IPS-20b (cell line): ENCODE results near the gene HHAT.
"Not testable (repeated sequence)": the region's sequence is repeated elsewhere in the genome, so short reads cannot be mapped to it uniquely, and the experiment has no call there.

Experiments
- H3K27ac ChIP-seq: one replicate; pipeline ENCODE4 v1.5.1; 2013; ENCODE audit warnings: low read length
- H3K27me3 ChIP-seq: 2 replicates; pipeline ENCODE4 v1.6.1; 2013; ENCODE audit warnings: mild to moderate bottlenecking, low read length, inconsistent platforms; ENCODE audit not compliant: insufficient read depth
- H3K36me3 ChIP-seq: 2 replicates; pipeline ENCODE4 v1.6.1; 2013; ENCODE audit warnings: low read depth, mild to moderate bottlenecking, inconsistent platforms, low read length, moderate library complexity; ENCODE audit not compliant: insufficient read depth
- H3K4me1 ChIP-seq: 2 replicates; pipeline ENCODE4 v1.6.1; 2013; ENCODE audit warnings: mild to moderate bottlenecking, control low read depth, inconsistent platforms, low read length, moderate library complexity; ENCODE audit not compliant: insufficient read depth
- H3K4me3 ChIP-seq: 2 replicates; pipeline ENCODE4 v1.5.1; 2013; ENCODE audit warnings: mild to moderate bottlenecking, low read length, inconsistent platforms
- H3K9ac ChIP-seq: 2 replicates; pipeline ENCODE4 v1.6.1; 2013; ENCODE audit warnings: low read depth, mild to moderate bottlenecking, inconsistent platforms, low read length, moderate library complexity
- H3K9me3 ChIP-seq: 2 replicates; pipeline ENCODE4 v1.6.1; 2013; ENCODE audit warnings: mild to moderate bottlenecking, low read depth, low read length, inconsistent platforms; ENCODE audit not compliant: insufficient read depth

Gene HHAT

DNA sequence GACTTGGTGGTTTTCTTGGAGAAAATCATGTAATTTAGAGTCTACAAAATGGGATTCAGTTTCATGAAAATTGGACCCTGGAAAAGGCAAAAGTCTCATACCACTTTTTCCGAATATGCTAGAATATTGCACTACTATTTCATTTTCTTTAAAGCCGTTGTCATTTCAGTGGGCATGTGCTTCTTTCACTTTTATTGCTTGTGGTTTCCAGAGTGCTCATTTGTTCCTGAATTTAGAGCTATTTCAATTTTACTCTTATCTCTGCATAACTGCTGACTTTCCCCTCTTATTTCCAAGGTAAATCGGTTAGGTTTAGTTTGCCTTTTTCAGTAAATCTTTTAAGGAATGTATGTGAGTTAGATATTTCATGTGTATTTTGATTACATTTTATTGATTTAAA lies 11.6 kb downstream of the HHAT start:
- Histone ChIP-seq H3K4me3 (no peak overlapping the region), H3K9ac (no peak overlapping the region), H3K36me3 (no peaks in the 10 kb centered on the region)

DNA sequence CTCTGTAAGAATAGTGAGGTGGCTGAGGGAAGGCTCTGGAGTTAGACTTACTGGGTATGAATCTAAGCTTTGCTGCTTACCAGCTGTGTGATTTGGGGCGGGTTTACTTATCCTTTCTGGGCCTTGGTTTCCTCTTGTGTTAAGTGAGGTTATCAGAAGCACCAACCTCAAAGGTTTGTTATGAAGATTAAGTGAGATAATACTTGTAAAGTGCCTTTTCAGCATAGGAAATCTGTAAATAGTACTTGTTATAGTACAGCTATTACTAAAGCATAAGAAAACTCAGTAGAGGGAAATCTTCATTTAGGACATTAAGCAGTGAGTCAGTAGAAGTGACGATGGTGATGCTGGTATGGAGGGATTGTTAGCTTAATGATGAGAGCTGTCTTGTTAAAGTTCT lies 12.1 kb downstream of the HHAT start:
- Histone ChIP-seq H3K9ac (no peak overlapping the region), H3K4me3 (no peak overlapping the region), H3K4me1 (no peaks in the 10 kb centered on the region)

More for the DNA sequence above, 11.6 kb downstream of the HHAT start:
- Histone ChIP-seq H3K4me1 (no peaks in the 10 kb centered on the region), H3K9me3 (no peaks in the 10 kb centered on the region), H3K27me3 (peaks cover 4% of the 10 kb centered on the region; the same call in 1 of the 2 replicates), H3K27ac (no peak overlapping the region)

DNA sequence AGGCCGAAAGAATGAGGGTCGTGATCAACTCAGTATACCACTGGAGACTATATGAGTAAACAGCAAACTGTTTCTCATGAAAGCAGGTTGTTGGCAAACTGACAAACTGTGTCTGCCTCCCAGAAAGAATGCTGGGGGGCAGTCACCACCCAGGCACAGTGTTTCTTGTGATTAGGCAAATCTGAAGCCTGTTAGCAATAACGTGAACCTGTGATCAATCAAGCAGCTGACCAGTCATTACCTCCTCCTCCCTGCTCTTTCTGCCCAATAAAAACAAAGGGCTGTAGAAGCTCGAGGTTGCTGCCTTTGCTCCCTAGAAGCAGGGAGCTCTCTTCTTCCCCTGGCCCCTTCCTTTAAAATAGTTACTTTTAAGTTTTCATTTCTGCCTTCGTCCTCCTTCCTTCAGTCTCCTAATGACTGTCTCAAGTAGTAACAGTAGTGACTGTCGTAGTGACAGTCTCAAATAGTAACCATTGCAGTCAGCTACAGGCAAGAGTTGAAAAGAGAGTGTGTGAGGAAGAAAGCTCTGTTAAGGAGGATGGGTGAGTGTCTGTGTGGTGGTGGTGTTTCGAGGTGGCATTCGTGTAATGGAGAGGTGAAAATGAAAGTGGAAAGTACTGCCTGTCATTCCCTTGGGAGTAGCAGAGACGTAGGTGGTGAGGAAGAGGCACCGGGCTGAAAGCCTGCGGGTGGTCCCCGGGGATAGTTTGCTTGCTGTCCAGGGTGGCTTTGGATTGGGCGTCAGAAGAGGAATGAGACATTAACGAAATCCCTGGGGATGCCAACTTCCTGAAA lies 14.5 kb downstream of the HHAT start:
- no peak overlapping the region for H3K27ac ChIP-seq
- no peaks in the 10 kb centered on the region for H3K9me3 ChIP-seq
- no peak overlapping the region for H3K9ac ChIP-seq
- H3K36me3 ChIP-seq: no peaks in the 10 kb centered on the region
- no peaks in the 10 kb centered on the region for H3K4me1 ChIP-seq
- H3K27me3 ChIP-seq: no peaks in the 10 kb centered on the region
- no peak overlapping the region for H3K4me3 ChIP-seq

More for the DNA sequence above, 12.1 kb downstream of the HHAT start:
- Histone ChIP-seq H3K36me3 (no peaks in the 10 kb centered on the region), H3K27ac (no peak overlapping the region), H3K27me3 (peaks cover 2% of the 10 kb centered on the region; the same call in 1 of the 2 replicates), H3K9me3 (no peaks in the 10 kb centered on the region)

DNA sequence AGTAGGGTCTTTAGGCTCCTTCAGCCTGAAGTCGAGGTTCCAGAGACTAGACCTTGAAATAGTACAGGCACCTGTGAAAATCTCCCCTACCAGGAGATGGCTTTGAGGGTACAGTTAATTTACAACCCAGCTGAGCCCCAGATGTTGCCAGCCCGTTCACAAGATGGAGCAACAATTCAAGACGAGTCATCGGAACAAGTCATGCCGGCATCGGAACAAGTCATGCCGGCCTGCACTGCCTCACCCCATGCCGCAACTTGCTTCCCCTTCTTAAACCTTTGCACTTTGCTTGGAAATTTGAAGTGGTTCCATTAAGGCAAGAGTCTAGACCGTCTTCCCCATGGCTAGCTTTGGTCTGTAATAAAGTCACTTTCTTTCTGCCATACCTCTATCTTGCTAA lies 16.0 kb downstream of the HHAT start:
- no peak overlapping the region for H3K27ac ChIP-seq
- H3K36me3 ChIP-seq: no peaks in the 10 kb centered on the region
- H3K4me3 ChIP-seq: no peak overlapping the region
- no peaks in the 10 kb centered on the region for H3K27me3 ChIP-seq
- no peaks in the 10 kb centered on the region for H3K9me3 ChIP-seq
- H3K9ac ChIP-seq: no peak overlapping the region
- no peaks in the 10 kb centered on the region for H3K4me1 ChIP-seq

DNA sequence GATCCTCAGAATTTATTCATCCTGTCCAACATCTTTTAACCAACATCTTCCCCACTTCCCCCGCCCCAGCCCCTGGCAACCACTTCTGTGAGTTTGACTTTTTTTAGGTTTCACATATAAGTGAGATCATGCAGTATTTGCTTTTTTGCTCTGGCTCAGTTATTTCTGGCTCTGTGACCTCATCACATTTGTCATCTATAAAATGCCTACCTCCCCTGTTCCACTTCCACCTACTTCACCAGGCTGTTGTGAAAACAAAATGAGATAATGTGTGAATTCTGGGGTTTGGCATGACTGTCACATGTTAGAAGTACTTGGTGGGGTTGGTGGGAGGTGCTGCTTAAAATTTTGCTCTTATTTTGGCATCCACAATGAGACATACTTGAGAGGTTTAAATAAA lies 18.4 kb downstream of the HHAT start:
- H3K27me3 ChIP-seq: no peaks in the 10 kb centered on the region

DNA sequence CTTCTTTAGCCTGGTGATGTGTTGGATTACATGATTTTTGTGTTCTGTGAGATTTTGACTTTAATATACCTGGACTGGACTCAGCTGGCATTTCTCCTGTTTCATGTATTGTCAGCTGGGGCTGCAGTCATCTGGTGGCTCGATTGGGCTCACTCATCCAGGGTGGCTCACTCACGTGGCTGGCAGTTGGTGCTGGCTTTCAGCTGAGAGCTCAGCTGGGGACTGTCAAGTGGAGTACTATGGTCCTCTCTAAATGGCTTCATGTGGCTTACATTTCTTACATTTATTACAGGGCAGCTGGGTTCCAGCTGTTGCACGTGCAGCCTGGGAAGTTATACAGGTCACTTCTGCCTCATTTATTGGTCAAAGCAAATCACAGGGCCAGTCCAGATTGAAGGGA lies 22.8 kb downstream of the HHAT start:
- H3K9ac ChIP-seq: no peak overlapping the region
- H3K27ac ChIP-seq: no peak overlapping the region
- no peaks in the 10 kb centered on the region for H3K4me1 ChIP-seq
- no peaks in the 10 kb centered on the region for H3K27me3 ChIP-seq
- H3K9me3 ChIP-seq: no peaks in the 10 kb centered on the region
- H3K36me3 ChIP-seq: no peaks in the 10 kb centered on the region
- H3K4me3 ChIP-seq: no peak overlapping the region

More for the DNA sequence above, 18.4 kb downstream of the HHAT start:
- H3K4me1 ChIP-seq: no peaks in the 10 kb centered on the region
- no peak overlapping the region for H3K27ac ChIP-seq
- H3K9me3 ChIP-seq: no peaks in the 10 kb centered on the region
- H3K36me3 ChIP-seq: no peaks in the 10 kb centered on the region
- H3K4me3 ChIP-seq: no peak overlapping the region
- H3K9ac ChIP-seq: no peak overlapping the region

DNA sequence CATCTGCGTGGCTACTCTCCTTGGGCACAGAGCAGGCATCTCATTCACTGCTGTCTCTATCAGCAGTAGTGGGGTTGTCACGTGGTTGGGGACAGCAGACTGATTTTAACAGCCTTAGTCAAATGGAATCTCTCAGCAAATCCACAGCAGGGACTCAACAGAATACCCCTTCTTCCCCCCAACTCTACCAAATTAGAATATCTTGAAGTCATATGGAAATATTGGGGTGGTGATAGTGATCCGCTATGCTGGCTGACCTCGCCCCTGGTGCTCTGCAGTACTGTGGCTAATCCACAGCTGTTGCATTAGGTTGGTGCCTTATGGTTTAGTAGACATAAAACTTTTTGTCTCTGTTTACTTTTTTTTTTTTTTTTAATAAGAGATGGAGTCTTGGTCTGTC lies 23.9 kb downstream of the HHAT start:
- Histone ChIP-seq H3K9me3 (no peaks in the 10 kb centered on the region), H3K27me3 (no peaks in the 10 kb centered on the region), H3K27ac (no peak overlapping the region), H3K4me1 (no peaks in the 10 kb centered on the region), H3K9ac (no peak overlapping the region), H3K4me3 (no peak overlapping the region), H3K36me3 (no peaks in the 10 kb centered on the region)

DNA sequence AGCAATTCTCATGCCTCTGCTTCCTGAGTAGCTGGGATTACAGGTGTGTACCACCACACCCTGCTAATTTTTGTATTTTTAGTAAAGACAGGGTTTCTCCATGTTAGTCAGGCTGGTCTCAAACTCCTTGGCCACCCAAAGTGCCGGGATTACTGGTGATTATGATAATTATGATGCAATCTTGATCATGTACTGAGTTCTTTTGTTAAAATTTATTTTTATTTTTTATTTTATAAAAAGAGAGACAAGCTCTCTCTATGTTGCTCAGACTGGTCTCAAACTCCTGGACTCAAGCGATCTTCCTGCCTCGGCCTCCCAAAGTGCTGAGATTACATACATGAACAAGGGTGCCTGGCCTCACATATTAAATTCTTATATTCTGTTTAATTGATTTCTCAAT lies 25.6 kb downstream of the HHAT start:
- not testable (repeated sequence) for H3K36me3 ChIP-seq, H3K9me3 ChIP-seq, H3K9ac ChIP-seq, H3K27ac ChIP-seq, H3K27me3 ChIP-seq, H3K4me3 ChIP-seq
- H3K4me1 ChIP-seq: peaks cover 16% of the 10 kb centered on the region

DNA sequence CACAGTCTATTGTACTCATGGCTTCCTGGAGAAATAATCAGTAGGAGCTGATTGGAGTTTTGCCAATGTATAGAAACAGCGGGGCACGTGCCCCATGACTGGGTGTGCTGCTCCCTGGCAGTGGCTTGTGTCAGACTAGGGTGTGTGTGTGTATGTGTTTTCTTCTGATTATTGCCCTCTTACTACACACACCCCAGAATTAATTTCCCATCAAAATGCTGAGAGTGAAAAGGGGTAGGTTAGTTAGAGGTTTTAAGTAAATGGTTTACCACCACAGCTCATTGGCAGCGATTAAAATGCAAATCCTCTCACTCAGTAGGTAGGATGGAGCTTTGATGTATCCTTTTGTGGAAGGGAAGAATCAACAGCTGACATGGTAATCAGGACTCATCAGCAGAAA lies 29.9 kb downstream of the HHAT start:
- peak overlapping the region; percentile 42 for H3K4me3 ChIP-seq
- peaks cover 20% of the 10 kb centered on the region for H3K4me1 ChIP-seq
- no peak overlapping the region for H3K27ac ChIP-seq
- H3K9me3 ChIP-seq: no peaks in the 10 kb centered on the region
- no peaks in the 10 kb centered on the region for H3K27me3 ChIP-seq
- 0 out of 2 replicates have a peak overlapping the region, but pooled peaks have one; percentile 5 for H3K9ac ChIP-seq
- no peaks in the 10 kb centered on the region for H3K36me3 ChIP-seq

DNA sequence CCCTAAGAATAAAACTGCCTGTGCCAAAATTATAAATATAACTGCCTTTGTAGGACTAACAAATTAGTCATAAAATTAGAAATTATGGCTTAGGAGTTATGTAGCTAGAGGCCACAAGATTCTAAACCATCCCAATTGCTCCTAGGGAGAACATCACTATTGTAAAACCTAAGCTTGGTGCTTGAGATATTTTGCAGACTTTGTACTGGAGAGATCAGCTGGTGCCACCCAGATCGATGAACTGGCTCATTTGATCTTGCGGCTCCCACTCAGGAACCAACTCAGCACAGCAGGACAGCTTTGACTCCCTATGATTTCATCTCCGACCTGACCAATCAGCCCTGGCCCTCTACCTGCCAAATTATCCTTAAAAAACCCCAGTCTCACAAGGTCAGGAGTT lies 30.6 kb downstream of the HHAT start:
- Histone ChIP-seq H3K36me3 (no peaks in the 10 kb centered on the region), H3K27ac (no peak overlapping the region), H3K4me1 (peaks cover 23% of the 10 kb centered on the region), H3K9ac (no peak overlapping the region), H3K4me3 (no peak overlapping the region), H3K27me3 (no peaks in the 10 kb centered on the region), H3K9me3 (no peaks in the 10 kb centered on the region)

DNA sequence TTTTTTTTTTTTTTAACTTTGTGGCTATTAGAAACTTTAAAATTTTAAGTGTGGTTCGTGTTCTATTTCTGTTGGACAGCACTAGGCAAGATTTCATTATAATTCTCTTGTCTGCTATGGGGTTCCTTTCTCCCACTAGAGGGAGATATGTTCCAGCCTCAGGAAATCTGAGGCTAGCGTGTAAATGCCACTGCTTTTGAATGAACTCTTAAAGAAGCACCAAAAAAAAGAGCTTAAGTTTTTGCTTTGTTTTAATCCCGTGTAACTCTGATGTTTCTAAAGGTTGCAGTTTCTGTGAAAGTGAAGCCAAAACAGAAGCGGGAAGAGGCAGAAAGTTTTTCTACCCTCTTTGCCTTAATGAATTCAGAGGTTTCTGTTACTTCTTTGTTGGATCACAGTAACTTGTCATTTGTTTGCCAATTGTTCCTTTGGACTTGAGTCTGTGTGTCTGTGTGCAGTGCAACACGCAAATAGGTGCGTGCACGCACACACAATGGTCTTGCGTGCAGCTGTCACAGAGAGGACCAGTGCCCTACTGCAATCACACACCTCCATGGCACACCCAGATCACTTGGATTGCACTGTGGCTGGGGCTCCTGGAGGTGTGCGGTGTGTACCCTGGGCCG lies 32.3 kb downstream of the HHAT start:
- Histone ChIP-seq H3K27me3 (no peaks in the 10 kb centered on the region), H3K36me3 (no peaks in the 10 kb centered on the region), H3K4me1 (peaks cover 23% of the 10 kb centered on the region), H3K4me3 (no peak overlapping the region), H3K27ac (no peak overlapping the region), H3K9ac (no peak overlapping the region; the same call in 1 of the 2 replicates), H3K9me3 (no peaks in the 10 kb centered on the region)

DNA sequence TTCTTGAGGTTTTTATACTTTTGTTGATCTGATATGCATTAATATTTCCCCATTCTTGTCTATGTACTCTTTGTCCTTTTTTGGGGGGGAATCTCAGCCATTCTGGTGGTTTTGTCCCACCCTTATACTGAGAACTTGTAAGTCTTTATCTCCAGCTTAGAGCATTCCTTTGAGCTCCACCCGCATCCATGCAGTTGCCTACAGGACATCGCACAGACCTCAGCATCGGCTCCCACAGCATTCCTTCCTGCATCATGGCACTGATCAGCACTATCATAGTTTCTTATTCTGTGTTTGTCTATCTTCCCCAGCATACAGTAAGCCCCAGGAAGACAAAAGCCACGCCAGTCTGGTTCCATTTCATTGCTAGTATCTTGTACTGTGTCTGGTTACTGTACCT lies 33.0 kb downstream of the HHAT start:
- H3K4me3 ChIP-seq: no peak overlapping the region
- H3K36me3 ChIP-seq: no peaks in the 10 kb centered on the region
- no peak overlapping the region for H3K27ac ChIP-seq
- peaks cover 24% of the 10 kb centered on the region for H3K4me1 ChIP-seq
- no peaks in the 10 kb centered on the region for H3K9me3 ChIP-seq
- H3K9ac ChIP-seq: no peak overlapping the region
- H3K27me3 ChIP-seq: no peaks in the 10 kb centered on the region
